K562 (cell line): ENCODE measurements around the gene WSCD2. TPM values are rescaled to one million over a fixed set of nuclear protein-coding genes. Genes with fewer than 3 reads are reported as not detected.
A peak's percentile ranks its signal among the peaks of the same experiment; 100 is the strongest.

Experiments
- ATAC-seq: fragments of 200-7000 bp; cut with Tn5 transposase; 3 replicates; pipeline ENCODE4 v1.9.1; 2020; ENCODE audit warnings: moderate library complexity
- BruUV-seq: library from RNA; stranded (reverse); fragments of 400-500 nt; replicated peaks from 2 replicates; lab custom pipeline; 2021; lab: Mats Ljungman, UMichigan
- CTCF ChIA-PET: fragments of 300-600 bp; formaldehyde crosslinking; extraction: SDS; loops from one replicate; lab custom pipeline; 2021; ENCODE audit warnings: low intra/inter-chr PET ratio; lab: Yijun Ruan, JAX
- POLR2A ChIA-PET: fragments of 300-600, 350-650 bp; sonication (Branson Sonifier 250); formaldehyde crosslinking; extraction: SDS; loops from one replicate; lab custom pipeline; 2021; ENCODE audit warnings: antibody characterized with exemption, inconsistent platforms; lab: Yijun Ruan, JAX
- DNase-seq, 4 experiments: peaks; one replicate each; pipeline versions ENCODE4 v3.0.0 to v3.0.0-alpha.2; 2011 to 2018; ENCODE audit warnings: low spot score in 3 of 4, mixed read lengths in 3 of 4; ENCODE audit errors: extremely low read depth in 1 of 4
- FAIRE-seq: peaks from 2 replicates; lab custom pipeline; 2011; peaks lifted over from hg19 to GRCh38; lab: Jason Lieb, UNC
- H2AFZ ChIP-seq: 2 replicates; pipeline ENCODE4 v1.6.0; 2011; ENCODE audit warnings: low read depth, low read length, control low read depth, inconsistent platforms
- H3K27ac ChIP-seq: fragments of 200-600 bp; 3 replicates; pipeline ENCODE4 v1.8.0; 2011; ENCODE audit warnings: low read depth, mild to moderate bottlenecking, control low read depth, inconsistent platforms, low read length, moderate library complexity, mixed read lengths; ENCODE audit errors: extremely low read depth
- H3K27me3 ChIP-seq, 2 experiments: fragments of 300-600 bp in 1 of 2; 2 replicates in 1 of 2; 3 replicates in 1 of 2; pipeline versions ENCODE4 v1.6.0 to v1.8.0; 2011; ENCODE audit warnings: inconsistent platforms in 2 of 2, low read length in 2 of 2, mild to moderate bottlenecking in 1 of 2, mixed read lengths in 1 of 2, moderate library complexity in 1 of 2; ENCODE audit not compliant: control insufficient read depth in 2 of 2, insufficient read depth in 2 of 2
- H3K36me3 ChIP-seq: fragments of 300-600 bp; 3 replicates; pipeline ENCODE4 v1.8.0; 2011; ENCODE audit warnings: mild to moderate bottlenecking, low read length, inconsistent platforms; ENCODE audit not compliant: control insufficient read depth, insufficient read depth
- H3K4me1 ChIP-seq, 2 experiments: fragments of 200-600 bp in 1 of 2; replicated peaks in 1 of 2; 2 replicates in 1 of 2; 3 replicates in 1 of 2; pipeline versions ENCODE4 v1.5.1 to v1.8.0; 2011; ENCODE audit warnings: inconsistent platforms in 2 of 2, low read length in 2 of 2, mild to moderate bottlenecking in 1 of 2, mixed read lengths in 1 of 2, moderate library complexity in 1 of 2; ENCODE audit not compliant: control insufficient read depth in 2 of 2, insufficient read depth in 2 of 2
- H3K4me2 ChIP-seq: 2 replicates; pipeline ENCODE4 v1.6.1; 2011; ENCODE audit warnings: low read length, control low read depth, inconsistent platforms, mixed read lengths; ENCODE audit not compliant: insufficient read depth
- H3K4me3 ChIP-seq: fragments of 200-600 bp; sonication (generic), shearing (Covaris generic); 2 replicates; pipeline ENCODE4 v1.5.1; 2016; ENCODE audit warnings: control low read depth, inconsistent platforms
- H3K79me2 ChIP-seq: fragments of 200-600 bp; 3 replicates; pipeline ENCODE4 v1.8.0; 2011; ENCODE audit warnings: low read length, inconsistent platforms; ENCODE audit not compliant: control insufficient read depth, insufficient read depth
- H3K9ac ChIP-seq, 2 experiments: 2 replicates each; pipeline versions ENCODE4 v1.6.0 to v1.6.1; 2011; ENCODE audit warnings: low read depth in 2 of 2, low read length in 2 of 2, control low read depth in 1 of 2, inconsistent platforms in 1 of 2, mild to moderate bottlenecking in 1 of 2, mixed read lengths in 1 of 2; ENCODE audit not compliant: insufficient read depth in 1 of 2
- H3K9me1 ChIP-seq: one replicate; pipeline ENCODE4 v1.6.0; 2011; ENCODE audit warnings: inconsistent platforms, mild to moderate bottlenecking, low read length, moderate library complexity; ENCODE audit not compliant: control insufficient read depth, insufficient read depth
- H3K9me3 ChIP-seq: replicated peaks from 2 replicates; pipeline ENCODE4 v1.5.1; 2011; ENCODE audit warnings: low read depth, low read length, inconsistent platforms; ENCODE audit not compliant: control insufficient read depth, insufficient read depth
- H4K20me1 ChIP-seq: replicated peaks from 2 replicates; pipeline ENCODE4 v1.6.1; 2011; ENCODE audit warnings: low read length, inconsistent platforms, mixed read lengths; ENCODE audit not compliant: control insufficient read depth, insufficient read depth
- CXXC5 ChIP-seq: fragments of 250-450 bp; sonication (Bioruptor Pico); IDR thresholded peaks from 2 replicates; pipeline ENCODE4 v1.8.0; 2022; ENCODE audit warnings: inconsistent platforms, mild to moderate bottlenecking, moderate library complexity
- FIP1L1 ChIP-seq: fragments of 200-400 bp; formaldehyde crosslinking; IDR thresholded peaks from 2 replicates; pipeline ENCODE4 v1.6.1; 2018; ENCODE audit warnings: mild to moderate bottlenecking, low read depth, low read length; ENCODE audit not compliant: poor library complexity, severe bottlenecking
- KLF13 ChIP-seq: fragments of 450-650 bp; IDR thresholded peaks from 2 replicates; pipeline ENCODE4 v1.6.1; 2016; ENCODE audit warnings: missing genetic modification characterization, low read depth, mild to moderate bottlenecking, missing compliant biosample characterization, moderate library complexity, borderline replicate concordance
- NFRKB ChIP-seq: fragments of 450-650 bp; IDR thresholded peaks from 2 replicates; pipeline ENCODE4 v1.6.1; 2016; ENCODE audit warnings: low read depth
- SMAD4 ChIP-seq: fragments of 250-450 bp; sonication (Bioruptor Pico); conservative IDR thresholded peaks from 2 replicates; pipeline ENCODE4 v1.8.0; 2021; ENCODE audit warnings: inconsistent platforms, mild to moderate bottlenecking, moderate library complexity
- ZKSCAN1 ChIP-seq: fragments of 150-350 bp; IDR thresholded peaks from 2 replicates; pipeline ENCODE4 v1.6.1; 2016; ENCODE audit warnings: low read depth, low read length
- ZNF444 ChIP-seq: fragments of 250-450 bp; sonication (Bioruptor Pico); IDR thresholded peaks from 2 replicates; pipeline ENCODE4 v1.4.0; 2020; ENCODE audit warnings: mild to moderate bottlenecking, moderate library complexity
- WGBS: fragments of 100-300 bp; shearing (Covaris generic); methylation state at CpG from one replicate; pipeline ENCODE4 v1.1.6; 2016; ENCODE audit warnings: low coverage, mixed read lengths; ENCODE audit not compliant: insufficient coverage; ENCODE audit errors: missing lambda C conversion rate; 5-methylcytosine and 5-hydroxymethylcytosine counted together
- in situ Hi-C: fragments of 300-500 bp; cut with MboI; formaldehyde crosslinking; loops from 4 replicates; pipeline ENCODE4 v1.15.0; 2018; ENCODE audit warnings: inconsistent platforms, mixed read lengths
- intact Hi-C: fragments of 100-400 bp; cut with micrococcal nuclease; formaldehyde crosslinking; loops from 2 replicates; pipeline ENCODE4 v1.14.2; 2022
- polyA plus RNA-seq, 8 experiments: library from polyadenylated mRNA; depleted of rRNA in 4 of 8; stranded (reverse) in 5 of 8; unstranded in 3 of 8; fragments of >200 nt; fragmentation: Nextera tagmentation in 2 of 8; fragmentation: Illumina TruSeq in 1 of 8; extraction: Ambion mirVana in 2 of 8; extraction: Trizol in 1 of 8; gene quantifications; 2 replicates each; pipeline versions ENCODE4 v1.2.1 to v1.2.3, GENCODE V29; 2011 to 2014; ENCODE audit warnings: inconsistent platforms in 1 of 8, missing spikeins in 1 of 8
- total RNA-seq, 7 experiments: library from RNA; depleted of rRNA in 6 of 7; stranded (reverse); fragments of >200 nt in 6 of 7; fragmentation: Illumina TruSeq in 2 of 7; extraction: Trizol in 2 of 7; gene quantifications; 2 replicates each; pipeline versions ENCODE4 v1.2.1 to v1.2.3, GENCODE V29; 2011 to 2021; ENCODE audit warnings: low replicate concordance in 1 of 7
- TF ChIP-seq, protein P1 (sequence below), 2 experiments: fragments of 200-800 bp in 1 of 2; sonication (Bioruptor generic) in 1 of 2; sonication (generic) in 1 of 2; formaldehyde crosslinking in 1 of 2; IDR thresholded peaks in 1 of 2; conservative IDR thresholded peaks in 1 of 2; 2 replicates each; pipeline versions ENCODE4 v1.5.0 to v1.6.1; 2016 to 2020; ENCODE audit warnings: missing compliant biosample characterization in 1 of 2, missing genetic modification characterization in 1 of 2, missing genetic modification reagents in 1 of 2
- TF ChIP-seq, protein P2 (sequence below): fragments of 450-650 bp; IDR thresholded peaks from 2 replicates; pipeline ENCODE4 v1.6.1; 2016; ENCODE audit warnings: mild to moderate bottlenecking, moderate library complexity

WSCD2 gene
- total and polyA plus RNA-seq, 9 of the 15 experiments (the other 6 are each of a cell fraction or from before 2014, with no cell fraction given): 0.72 to 14.1 (median 4.0) TPM

DNA sequence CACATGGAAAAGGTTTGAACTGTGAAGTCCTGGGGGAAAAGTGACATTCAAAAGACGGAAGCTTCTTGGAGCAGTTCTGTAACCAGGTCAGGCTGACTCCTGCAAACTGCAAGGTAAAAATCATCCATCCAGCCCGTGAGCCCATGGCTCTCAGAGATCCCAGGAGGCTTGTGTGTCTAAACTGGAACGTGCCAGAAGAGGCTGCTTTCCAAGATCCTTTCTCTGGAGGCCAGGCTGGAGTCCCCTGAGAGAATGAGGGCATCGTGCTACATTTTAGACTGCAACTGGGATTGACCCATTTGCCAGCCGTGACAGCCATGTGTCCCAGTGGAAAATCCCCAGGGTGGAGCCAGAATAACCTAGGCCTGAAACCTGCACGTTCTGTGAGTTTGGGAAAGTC lies 7.8 kb upstream of the WSCD2 start:
- H3K79me2 ChIP-seq: peaks cover 14% of the 10 kb centered on the region; the same call in 2 of the 3 replicates
- H3K4me1 ChIP-seq: peaks cover 28 to 76% of the 10 kb centered on the region in 2 experiments
- peak overlapping the region; percentile 69 for H2AFZ ChIP-seq
- WGBS: 62% methylated on average over 6 of the region's 6 CpGs
- in situ Hi-C loops: no loop called here
- H4K20me1 ChIP-seq: no peaks in the 10 kb centered on the region
- DNase-seq (no peak), FAIRE-seq (no peak), ATAC-seq (no peak)
- no peaks in the 10 kb centered on the region for H3K36me3 ChIP-seq
- intact Hi-C loops: loop anchor here (10.0 kb wide), 1 partner anchor 733 kb away; the partner anchor contains the start of gene SSH1
- TF ChIP-seq ZKSCAN1: no peak
- TF ChIP-seq, protein P1, sequence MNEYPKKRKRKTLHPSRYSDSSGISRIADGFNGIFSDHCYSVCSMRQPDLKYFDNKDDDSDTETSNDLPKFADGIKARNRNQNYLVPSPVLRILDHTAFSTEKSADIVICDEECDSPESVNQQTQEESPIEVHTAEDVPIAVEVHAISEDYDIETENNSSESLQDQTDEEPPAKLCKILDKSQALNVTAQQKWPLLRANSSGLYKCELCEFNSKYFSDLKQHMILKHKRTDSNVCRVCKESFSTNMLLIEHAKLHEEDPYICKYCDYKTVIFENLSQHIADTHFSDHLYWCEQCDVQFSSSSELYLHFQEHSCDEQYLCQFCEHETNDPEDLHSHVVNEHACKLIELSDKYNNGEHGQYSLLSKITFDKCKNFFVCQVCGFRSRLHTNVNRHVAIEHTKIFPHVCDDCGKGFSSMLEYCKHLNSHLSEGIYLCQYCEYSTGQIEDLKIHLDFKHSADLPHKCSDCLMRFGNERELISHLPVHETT (CRISPR knock-in tag; conservative IDR thresholded peaks at IDR 0.05 in 1 of 2, IDR thresholded peaks at IDR 0.05 in 1 of 2): no peak
- no peak for TF ChIP-seq KLF13 (tag)
- no peak for TF ChIP-seq FIP1L1
- TF ChIP-seq, protein P2, sequence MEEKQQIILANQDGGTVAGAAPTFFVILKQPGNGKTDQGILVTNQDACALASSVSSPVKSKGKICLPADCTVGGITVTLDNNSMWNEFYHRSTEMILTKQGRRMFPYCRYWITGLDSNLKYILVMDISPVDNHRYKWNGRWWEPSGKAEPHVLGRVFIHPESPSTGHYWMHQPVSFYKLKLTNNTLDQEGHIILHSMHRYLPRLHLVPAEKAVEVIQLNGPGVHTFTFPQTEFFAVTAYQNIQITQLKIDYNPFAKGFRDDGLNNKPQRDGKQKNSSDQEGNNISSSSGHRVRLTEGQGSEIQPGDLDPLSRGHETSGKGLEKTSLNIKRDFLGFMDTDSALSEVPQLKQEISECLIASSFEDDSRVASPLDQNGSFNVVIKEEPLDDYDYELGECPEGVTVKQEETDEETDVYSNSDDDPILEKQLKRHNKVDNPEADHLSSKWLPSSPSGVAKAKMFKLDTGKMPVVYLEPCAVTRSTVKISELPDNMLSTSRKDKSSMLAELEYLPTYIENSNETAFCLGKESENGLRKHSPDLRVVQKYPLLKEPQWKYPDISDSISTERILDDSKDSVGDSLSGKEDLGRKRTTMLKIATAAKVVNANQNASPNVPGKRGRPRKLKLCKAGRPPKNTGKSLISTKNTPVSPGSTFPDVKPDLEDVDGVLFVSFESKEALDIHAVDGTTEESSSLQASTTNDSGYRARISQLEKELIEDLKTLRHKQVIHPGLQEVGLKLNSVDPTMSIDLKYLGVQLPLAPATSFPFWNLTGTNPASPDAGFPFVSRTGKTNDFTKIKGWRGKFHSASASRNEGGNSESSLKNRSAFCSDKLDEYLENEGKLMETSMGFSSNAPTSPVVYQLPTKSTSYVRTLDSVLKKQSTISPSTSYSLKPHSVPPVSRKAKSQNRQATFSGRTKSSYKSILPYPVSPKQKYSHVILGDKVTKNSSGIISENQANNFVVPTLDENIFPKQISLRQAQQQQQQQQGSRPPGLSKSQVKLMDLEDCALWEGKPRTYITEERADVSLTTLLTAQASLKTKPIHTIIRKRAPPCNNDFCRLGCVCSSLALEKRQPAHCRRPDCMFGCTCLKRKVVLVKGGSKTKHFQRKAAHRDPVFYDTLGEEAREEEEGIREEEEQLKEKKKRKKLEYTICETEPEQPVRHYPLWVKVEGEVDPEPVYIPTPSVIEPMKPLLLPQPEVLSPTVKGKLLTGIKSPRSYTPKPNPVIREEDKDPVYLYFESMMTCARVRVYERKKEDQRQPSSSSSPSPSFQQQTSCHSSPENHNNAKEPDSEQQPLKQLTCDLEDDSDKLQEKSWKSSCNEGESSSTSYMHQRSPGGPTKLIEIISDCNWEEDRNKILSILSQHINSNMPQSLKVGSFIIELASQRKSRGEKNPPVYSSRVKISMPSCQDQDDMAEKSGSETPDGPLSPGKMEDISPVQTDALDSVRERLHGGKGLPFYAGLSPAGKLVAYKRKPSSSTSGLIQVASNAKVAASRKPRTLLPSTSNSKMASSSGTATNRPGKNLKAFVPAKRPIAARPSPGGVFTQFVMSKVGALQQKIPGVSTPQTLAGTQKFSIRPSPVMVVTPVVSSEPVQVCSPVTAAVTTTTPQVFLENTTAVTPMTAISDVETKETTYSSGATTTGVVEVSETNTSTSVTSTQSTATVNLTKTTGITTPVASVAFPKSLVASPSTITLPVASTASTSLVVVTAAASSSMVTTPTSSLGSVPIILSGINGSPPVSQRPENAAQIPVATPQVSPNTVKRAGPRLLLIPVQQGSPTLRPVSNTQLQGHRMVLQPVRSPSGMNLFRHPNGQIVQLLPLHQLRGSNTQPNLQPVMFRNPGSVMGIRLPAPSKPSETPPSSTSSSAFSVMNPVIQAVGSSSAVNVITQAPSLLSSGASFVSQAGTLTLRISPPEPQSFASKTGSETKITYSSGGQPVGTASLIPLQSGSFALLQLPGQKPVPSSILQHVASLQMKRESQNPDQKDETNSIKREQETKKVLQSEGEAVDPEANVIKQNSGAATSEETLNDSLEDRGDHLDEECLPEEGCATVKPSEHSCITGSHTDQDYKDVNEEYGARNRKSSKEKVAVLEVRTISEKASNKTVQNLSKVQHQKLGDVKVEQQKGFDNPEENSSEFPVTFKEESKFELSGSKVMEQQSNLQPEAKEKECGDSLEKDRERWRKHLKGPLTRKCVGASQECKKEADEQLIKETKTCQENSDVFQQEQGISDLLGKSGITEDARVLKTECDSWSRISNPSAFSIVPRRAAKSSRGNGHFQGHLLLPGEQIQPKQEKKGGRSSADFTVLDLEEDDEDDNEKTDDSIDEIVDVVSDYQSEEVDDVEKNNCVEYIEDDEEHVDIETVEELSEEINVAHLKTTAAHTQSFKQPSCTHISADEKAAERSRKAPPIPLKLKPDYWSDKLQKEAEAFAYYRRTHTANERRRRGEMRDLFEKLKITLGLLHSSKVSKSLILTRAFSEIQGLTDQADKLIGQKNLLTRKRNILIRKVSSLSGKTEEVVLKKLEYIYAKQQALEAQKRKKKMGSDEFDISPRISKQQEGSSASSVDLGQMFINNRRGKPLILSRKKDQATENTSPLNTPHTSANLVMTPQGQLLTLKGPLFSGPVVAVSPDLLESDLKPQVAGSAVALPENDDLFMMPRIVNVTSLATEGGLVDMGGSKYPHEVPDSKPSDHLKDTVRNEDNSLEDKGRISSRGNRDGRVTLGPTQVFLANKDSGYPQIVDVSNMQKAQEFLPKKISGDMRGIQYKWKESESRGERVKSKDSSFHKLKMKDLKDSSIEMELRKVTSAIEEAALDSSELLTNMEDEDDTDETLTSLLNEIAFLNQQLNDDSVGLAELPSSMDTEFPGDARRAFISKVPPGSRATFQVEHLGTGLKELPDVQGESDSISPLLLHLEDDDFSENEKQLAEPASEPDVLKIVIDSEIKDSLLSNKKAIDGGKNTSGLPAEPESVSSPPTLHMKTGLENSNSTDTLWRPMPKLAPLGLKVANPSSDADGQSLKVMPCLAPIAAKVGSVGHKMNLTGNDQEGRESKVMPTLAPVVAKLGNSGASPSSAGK: no peak
- TF ChIP-seq SMAD4 (CRISPR knock-in tag): 0 out of 2 replicates have a peak, but pooled peaks have one; percentile 14
- no peak for TF ChIP-seq ZNF444 (CRISPR knock-in tag)
- TF ChIP-seq CXXC5 (CRISPR knock-in tag): 0 out of 2 replicates have a peak, but pooled peaks have one; percentile 8
- no peak for TF ChIP-seq NFRKB
- H3K4me2 ChIP-seq: peak overlapping the region; percentile 43; the same call in 1 of the 2 replicates
- H3K9me3 ChIP-seq: no peaks in the 10 kb centered on the region
- no peaks in the 10 kb centered on the region for H3K27me3 ChIP-seq
- POLR2A ChIA-PET: interaction anchor here (1.1 to 1.5 kb wide), 3 partner anchors 9 to 44 kb away, joined by 3 to 4 read pairs (median 4); no protein-coding TSS in a partner anchor
- no TSS peak for BruUV-seq
- CTCF ChIA-PET: no interaction called here
- H3K27ac ChIP-seq: peak overlapping the region; percentile 90; the same call in 2 of the 3 replicates
- no peak overlapping the region for H3K4me3 ChIP-seq
- no peaks in the 10 kb centered on the region for H3K9me1 ChIP-seq
- H3K9ac ChIP-seq: peak overlapping the region in 1 of 2 experiments; percentile 80; a peak in 1 of 4 replicates
